Activated CD8-positive, alpha-beta memory T cell treated with anti-CD3 and anti-CD28 coated beads for 36 hours (primary cell): ENCODE results near the gene PGM1. TPM values are rescaled to one million over a fixed set of nuclear protein-coding genes. Genes with fewer than 3 reads are reported as not detected.

Experiments
- CTCF ChIA-PET: fragments of 350-600 bp; sonication (Branson Sonifier 250); formaldehyde crosslinking; loops from one replicate; lab custom pipeline; 2021; ENCODE audit warnings: antibody characterized with exemption; lab: Charles Lee
- POLR2A ChIA-PET: fragments of 350-600 bp; sonication (Branson Sonifier 250); formaldehyde crosslinking; loops from one replicate; lab custom pipeline; 2021; ENCODE audit warnings: antibody characterized with exemption; lab: Charles Lee
- total RNA-seq, 2 experiments: library from RNA; stranded (reverse); gene quantifications; one replicate each; pipeline ENCODE4 v1.2.3, GENCODE V29; 2021

Gene PGM1
- total RNA-seq, 2 experiments from 2014 or later: 43.7 to 45.5 TPM

DNA sequence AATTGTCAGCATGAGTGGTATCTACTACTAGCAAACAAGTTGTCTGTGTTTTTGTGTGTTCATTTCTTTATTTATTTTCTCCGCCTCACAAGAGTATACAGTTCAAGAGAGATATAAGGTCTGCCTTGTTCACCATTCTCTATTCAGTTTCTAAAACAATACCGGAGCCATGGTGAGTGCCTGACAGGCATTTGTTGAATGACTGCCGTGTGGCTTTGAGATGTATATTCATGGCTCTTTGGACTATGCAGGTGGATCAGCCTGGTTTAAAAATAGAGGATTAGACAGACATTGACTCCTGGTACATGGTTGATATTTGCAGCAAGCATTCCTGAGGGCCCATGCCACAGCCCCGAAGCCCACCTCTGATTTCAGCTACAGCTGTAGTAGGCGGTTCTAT, 89.7 kb downstream of the PGM1 start:
- CTCF ChIA-PET: interaction anchor here (0.6 kb wide), 1 partner anchor 32 kb away, joined by 3 read pairs; no protein-coding TSS in a partner anchor
- POLR2A ChIA-PET: no interaction called here

DNA sequence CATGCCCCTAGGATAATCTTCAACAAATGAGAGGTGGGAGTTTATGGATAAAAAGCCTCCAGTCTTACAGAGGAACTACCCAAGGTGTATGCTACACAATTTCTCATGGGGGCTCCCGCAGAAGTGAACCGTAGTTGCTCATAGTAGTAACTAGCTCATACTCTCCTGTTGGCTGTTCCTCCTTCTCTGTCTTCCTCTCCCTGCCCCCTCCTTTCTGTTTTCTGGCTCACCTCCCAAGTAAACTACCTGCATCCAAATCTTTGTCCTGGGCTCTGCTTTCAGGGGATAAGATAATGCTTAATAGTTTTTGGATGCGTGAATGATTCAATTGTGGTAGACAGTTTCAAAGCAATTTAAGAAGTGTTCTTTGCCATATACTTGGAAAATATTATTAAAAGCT, 90.5 kb downstream of the PGM1 start:
- ChIA-PET CTCF (no interaction called here), POLR2A (no interaction called here)

DNA sequence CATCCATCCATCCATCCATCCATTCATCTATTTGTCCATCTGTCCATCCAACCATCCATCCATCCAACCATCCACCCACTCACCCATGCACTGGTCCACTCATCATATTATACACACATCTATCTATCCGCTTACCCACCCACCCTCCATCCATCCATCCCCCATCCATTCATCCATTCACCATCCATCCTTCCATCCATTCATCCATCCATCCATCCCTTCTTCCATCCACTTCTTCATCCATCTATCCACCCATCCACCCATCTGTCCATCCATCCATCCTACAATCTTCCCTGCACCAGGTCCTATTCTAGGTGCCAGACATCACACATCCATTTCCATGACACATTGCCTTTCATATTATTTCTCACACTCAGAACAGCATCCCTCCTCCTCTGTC, 93.5 kb downstream of the PGM1 start:
- POLR2A ChIA-PET: no interaction called here
- CTCF ChIA-PET: interaction anchor here (1.0 kb wide), 1 partner anchor 29 kb away, joined by 4 read pairs; no protein-coding TSS in a partner anchor

DNA sequence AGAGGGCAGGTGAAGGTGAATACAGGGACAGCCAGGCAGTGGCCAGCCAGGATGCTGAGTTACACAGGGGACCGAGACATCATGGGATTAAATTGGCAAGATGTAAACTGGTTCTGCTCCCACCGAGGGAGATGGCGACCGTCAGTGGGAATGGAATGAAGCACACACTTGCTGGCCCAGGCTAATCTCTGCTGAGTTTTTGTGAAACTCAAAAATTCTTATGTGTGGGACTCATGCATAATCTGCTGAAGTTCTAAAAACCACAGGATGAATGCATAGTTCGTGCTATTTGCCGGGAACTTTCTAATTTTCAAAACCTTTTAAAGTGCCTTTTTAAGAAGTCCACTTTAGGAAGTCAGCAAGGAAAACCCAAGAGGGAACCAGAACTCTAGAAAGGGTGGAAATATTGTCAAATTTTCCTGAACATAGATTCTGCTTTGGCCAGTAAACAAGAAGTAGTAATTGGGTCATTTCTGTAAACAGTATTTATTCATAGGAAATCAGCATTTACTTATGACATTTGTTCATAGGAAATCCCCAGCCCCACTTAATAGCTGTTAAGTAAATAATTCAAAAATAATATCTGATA, 95.2 kb downstream of the PGM1 start:
- ChIA-PET CTCF (no interaction called here), POLR2A (no interaction called here)

- POLR2A ChIA-PET: no interaction called here
- CTCF ChIA-PET: interaction anchor here (0.8 kb wide), 1 partner anchor 20 kb away, joined by 3 read pairs; no protein-coding TSS in a partner anchor
These were observed 97.9 kb downstream of the PGM1 start for GRCh38 chr1:63690966-63691700.

GRCh38 chr1:63691701-63692425, 98.7 kb downstream of the PGM1 start:
- CTCF ChIA-PET: interaction anchor here (0.8 kb wide), 1 partner anchor 19 kb away, joined by 3 read pairs; no protein-coding TSS in a partner anchor
- POLR2A ChIA-PET: no interaction called here

DNA sequence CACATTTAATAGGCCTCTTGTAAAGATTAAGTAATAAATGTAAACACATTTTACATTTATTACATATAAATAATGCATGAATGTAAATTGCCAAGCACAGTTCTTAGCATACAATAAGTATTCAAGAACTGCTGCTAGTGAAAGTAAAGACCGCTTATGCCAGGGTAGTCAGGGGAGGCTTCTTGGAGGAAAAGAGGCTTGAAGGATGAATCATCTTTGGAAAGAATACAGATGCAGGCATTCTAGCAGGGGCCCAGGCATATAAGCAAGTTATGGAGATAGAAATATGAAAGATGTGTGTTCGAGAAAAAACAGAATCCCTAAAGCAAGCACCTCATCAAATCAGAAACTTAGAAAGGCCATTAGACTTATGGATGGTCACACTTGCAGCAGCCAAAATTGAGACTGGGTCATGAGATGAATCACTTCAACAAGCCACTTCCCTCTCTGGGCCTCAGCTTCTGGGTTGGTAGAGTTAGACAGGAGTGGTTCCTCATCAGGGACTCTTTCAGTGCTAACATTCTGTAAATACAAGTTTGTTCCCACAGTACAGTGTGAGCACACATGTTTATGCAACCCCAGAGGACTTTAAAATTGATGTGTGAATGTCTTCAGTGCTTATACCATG, 100.8 kb downstream of the PGM1 start:
- ChIA-PET CTCF (no interaction called here), POLR2A (no interaction called here)

DNA sequence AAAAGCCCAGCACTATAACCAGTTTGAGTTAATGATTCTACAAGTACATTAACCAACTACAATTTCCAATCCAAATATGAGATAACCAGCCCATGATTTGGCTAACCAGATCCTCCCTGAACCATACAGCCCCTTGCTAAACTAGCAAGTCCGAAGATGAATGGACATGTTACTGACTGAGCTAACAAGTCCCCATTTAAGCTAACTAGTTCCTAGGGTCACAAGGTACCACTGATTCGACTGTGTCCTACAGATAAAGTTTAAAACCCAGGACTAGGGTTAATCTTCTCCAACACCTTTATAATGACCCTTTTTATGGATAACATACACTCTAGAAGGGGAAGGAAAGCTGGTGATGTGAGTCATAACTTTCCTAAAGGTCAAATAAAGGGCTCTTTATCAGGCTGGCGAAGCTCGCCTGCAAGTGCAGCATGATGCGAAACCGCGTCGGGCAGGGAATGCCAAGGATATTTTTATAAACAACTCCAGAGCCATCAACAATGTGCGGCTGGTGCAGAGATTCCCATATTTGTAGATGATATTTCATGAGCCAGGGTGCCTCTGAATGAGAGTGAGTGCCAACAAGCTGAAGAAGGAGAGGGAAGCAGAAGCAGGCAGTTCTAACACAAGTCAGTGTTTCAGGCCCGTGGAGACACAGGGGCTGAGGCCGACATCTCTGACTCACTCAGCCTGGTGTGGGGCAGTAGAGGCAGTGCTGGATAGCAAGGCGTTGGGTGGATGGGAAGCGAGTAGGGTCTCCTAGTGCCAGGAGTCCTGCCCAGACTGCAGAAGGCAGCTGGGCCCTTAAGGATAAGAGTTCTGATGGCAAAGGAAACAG, 105.0 kb downstream of the PGM1 start:
- CTCF ChIA-PET: no interaction called here
- POLR2A ChIA-PET: no interaction called here

GRCh38 chr1:63701187-63701586, 108.0 kb downstream of the PGM1 start:
- CTCF ChIA-PET: no interaction called here

GRCh38 chr1:63703701-63704107, 110.5 kb downstream of the PGM1 start:
- CTCF ChIA-PET: no interaction called here
- POLR2A ChIA-PET: no interaction called here

More at GRCh38 chr1:63701187-63701586, 108.0 kb downstream of the PGM1 start:
- POLR2A ChIA-PET: no interaction called here

DNA sequence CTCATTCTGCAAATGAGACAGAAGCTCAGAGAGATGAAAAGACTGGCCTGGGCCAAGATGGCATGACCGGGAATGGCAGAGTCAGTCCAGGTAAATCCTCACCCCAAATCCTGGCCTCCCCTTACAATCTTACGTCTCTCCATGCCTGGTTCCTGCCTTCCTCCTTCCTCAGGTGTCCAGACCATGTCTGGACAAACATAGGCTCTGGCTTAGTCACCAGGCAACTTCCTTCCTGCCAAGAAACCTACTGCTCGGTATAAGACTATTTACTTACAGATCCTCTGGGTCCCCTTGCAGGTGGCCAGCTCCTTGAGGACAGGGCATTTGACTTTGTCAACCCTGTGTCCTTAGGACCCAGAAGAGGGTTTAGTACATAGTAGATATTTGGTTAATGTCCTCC, 111.2 kb downstream of the PGM1 start:
- POLR2A ChIA-PET: no interaction called here

DNA sequence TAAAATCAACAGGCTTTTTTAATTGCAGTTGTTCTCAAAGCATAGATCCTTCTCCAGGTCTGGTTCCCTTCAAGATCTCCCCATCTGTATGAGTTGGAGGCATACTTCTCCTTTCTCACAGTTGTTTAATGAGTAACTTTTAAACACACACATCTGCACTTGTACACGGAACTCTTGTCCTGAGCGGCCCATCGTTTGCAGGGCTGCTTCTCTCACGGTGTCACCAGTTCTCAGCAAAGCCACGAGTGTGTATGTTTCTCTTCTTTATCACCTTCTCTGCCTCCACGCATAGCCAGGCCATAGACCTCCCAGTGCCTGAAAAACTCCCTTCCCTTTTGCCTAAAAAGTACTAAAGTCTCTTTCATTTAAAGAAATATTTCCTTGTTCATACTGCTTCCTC, 111.9 kb downstream of the PGM1 start:
- ChIA-PET CTCF (no interaction called here), POLR2A (no interaction called here)

More for the DNA sequence above, 111.2 kb downstream of the PGM1 start:
- CTCF ChIA-PET: no interaction called here

- CTCF ChIA-PET: no interaction called here
- POLR2A ChIA-PET: no interaction called here
These were observed 116.1 kb downstream of the PGM1 start for GRCh38 chr1:63709267-63709828.

Other genes with a start within 250 kb of the PGM1 start
- gene ALG6, start 225.8 kb upstream of the PGM1 start, total RNA-seq: 10 to 100 TPM; 21.0 to 22.6 TPM
- gene ITGB3BP, start 70.2 kb upstream of the PGM1 start, total RNA-seq: 10 to 100 TPM; 52.5 to 55.3 TPM
- gene EFCAB7, start 69.9 kb upstream of the PGM1 start, total RNA-seq: 1 to 10 TPM; 4.9 to 7.9 TPM
- gene ROR1, start 180.6 kb downstream of the PGM1 start, total RNA-seq: not detected